ENCODE results near the gene LRMDA. TPM values are rescaled to one million over a fixed set of nuclear protein-coding genes. Genes with fewer than 3 reads are reported as not detected.

The LRMDA gene
- total RNA-seq, 1 experiment from 2014 or later, result 4.8 TPM

DNA sequence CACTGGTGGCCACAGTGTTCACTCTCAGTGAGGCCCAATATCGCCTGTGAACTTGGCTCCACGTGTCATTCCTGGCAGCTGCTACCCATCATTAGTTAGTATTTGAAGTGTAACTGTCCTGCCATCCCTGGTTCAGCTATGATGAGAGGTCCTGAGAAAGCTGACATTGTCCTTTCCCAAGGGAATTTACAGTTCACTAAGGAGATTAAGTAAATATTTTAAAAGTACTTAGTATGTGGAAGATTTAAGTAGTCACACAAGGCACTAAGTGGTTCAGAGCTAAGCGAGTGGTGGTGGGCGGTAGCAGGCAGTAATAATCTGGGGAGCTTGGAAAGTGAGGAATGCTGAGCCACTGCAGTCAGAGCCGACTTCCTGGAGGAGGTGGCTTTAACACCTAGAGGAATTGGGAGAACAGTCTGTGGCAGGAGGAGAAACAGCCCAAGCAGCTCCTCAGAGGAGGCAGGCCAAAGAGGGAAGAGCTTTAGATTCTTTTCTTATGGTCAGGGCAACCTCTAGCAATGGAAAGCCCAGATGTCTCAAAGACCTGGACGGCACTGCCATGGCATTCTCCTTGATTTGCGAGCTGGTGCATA, 519.7 kb downstream of the LRMDA start:
- CTCF ChIA-PET, result no interaction called here
- POLR2A ChIA-PET, result no interaction called here

More for the DNA sequence above, 519.7 kb downstream of the LRMDA start:
- TF ChIP-seq, protein P1, sequence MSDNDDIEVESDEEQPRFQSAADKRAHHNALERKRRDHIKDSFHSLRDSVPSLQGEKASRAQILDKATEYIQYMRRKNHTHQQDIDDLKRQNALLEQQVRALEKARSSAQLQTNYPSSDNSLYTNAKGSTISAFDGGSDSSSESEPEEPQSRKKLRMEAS (IDR thresholded peaks at IDR 0.05), result no peak
- TF ChIP-seq SIN3A (IDR thresholded peaks at IDR 0.05; ENCODE audit: low read depth), result no peak
- TF ChIP-seq ZNF274 (IDR thresholded peaks at IDR 0.05; ENCODE audit: low read depth, low read length), result no peak
- TF ChIP-seq, protein P2, sequence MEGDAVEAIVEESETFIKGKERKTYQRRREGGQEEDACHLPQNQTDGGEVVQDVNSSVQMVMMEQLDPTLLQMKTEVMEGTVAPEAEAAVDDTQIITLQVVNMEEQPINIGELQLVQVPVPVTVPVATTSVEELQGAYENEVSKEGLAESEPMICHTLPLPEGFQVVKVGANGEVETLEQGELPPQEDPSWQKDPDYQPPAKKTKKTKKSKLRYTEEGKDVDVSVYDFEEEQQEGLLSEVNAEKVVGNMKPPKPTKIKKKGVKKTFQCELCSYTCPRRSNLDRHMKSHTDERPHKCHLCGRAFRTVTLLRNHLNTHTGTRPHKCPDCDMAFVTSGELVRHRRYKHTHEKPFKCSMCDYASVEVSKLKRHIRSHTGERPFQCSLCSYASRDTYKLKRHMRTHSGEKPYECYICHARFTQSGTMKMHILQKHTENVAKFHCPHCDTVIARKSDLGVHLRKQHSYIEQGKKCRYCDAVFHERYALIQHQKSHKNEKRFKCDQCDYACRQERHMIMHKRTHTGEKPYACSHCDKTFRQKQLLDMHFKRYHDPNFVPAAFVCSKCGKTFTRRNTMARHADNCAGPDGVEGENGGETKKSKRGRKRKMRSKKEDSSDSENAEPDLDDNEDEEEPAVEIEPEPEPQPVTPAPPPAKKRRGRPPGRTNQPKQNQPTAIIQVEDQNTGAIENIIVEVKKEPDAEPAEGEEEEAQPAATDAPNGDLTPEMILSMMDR (IDR thresholded peaks at IDR 0.05 in 2 of 3, conservative IDR thresholded peaks at IDR 0.05 in 1 of 3; ENCODE audit: borderline replicate concordance in 1 of 3, insufficient read depth in 1 of 3, low read depth in 2 of 3, low read length in 2 of 3), result no peak
- no peak for TF ChIP-seq CBX3 (IDR thresholded peaks at IDR 0.05; ENCODE audit: low read depth)
- TF ChIP-seq CEBPB (IDR thresholded peaks at IDR 0.05; ENCODE audit: low read depth), result no peak
- TF ChIP-seq, protein P3, sequence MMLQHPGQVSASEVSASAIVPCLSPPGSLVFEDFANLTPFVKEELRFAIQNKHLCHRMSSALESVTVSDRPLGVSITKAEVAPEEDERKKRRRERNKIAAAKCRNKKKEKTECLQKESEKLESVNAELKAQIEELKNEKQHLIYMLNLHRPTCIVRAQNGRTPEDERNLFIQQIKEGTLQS (IDR thresholded peaks at IDR 0.05), result no peak
- no peak for TF ChIP-seq SP1 (IDR thresholded peaks at IDR 0.05; ENCODE audit: low read depth)
- TF ChIP-seq YY1 (IDR thresholded peaks at IDR 0.05; ENCODE audit: extremely low read depth, insufficient replicate concordance, low read depth, low read length), result no peak
- TF ChIP-seq, protein P4, sequence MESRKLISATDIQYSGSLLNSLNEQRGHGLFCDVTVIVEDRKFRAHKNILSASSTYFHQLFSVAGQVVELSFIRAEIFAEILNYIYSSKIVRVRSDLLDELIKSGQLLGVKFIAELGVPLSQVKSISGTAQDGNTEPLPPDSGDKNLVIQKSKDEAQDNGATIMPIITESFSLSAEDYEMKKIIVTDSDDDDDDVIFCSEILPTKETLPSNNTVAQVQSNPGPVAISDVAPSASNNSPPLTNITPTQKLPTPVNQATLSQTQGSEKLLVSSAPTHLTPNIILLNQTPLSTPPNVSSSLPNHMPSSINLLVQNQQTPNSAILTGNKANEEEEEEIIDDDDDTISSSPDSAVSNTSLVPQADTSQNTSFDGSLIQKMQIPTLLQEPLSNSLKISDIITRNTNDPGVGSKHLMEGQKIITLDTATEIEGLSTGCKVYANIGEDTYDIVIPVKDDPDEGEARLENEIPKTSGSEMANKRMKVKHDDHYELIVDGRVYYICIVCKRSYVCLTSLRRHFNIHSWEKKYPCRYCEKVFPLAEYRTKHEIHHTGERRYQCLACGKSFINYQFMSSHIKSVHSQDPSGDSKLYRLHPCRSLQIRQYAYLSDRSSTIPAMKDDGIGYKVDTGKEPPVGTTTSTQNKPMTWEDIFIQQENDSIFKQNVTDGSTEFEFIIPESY (IDR thresholded peaks at IDR 0.05; ENCODE audit: extremely low read depth, insufficient replicate concordance, low read length), result no peak
- no peak for TF ChIP-seq EZH2phosphoT487 (IDR thresholded peaks at IDR 0.05; ENCODE audit: borderline replicate concordance)
- no peak for TF ChIP-seq ZFX (IDR thresholded peaks at IDR 0.05)
- no peak for TF ChIP-seq RAD21 (IDR thresholded peaks at IDR 0.05; ENCODE audit: low read depth)
- TF ChIP-seq FOSL1 (IDR thresholded peaks at IDR 0.05; ENCODE audit: low read depth), result no peak
- TF ChIP-seq EGR1 (IDR thresholded peaks at IDR 0.05; ENCODE audit: low read depth), result no peak
- TF ChIP-seq ELF1 (IDR thresholded peaks at IDR 0.05; ENCODE audit: borderline replicate concordance, low read depth), result no peak
- TF ChIP-seq POLR2A (IDR thresholded peaks at IDR 0.05; ENCODE audit: borderline replicate concordance, extremely low read depth, insufficient read depth, insufficient read length), result no peak
- TF ChIP-seq SRF (IDR thresholded peaks at IDR 0.05; ENCODE audit: low read depth), result no peak
- TF ChIP-seq TCF7L2 (IDR thresholded peaks at IDR 0.05; ENCODE audit: borderline replicate concordance, extremely low read depth, insufficient read depth, insufficient read length), result no peak
- H3K4me3 ChIP-seq (replicated peaks in 1 of 2; ENCODE audit: low read depth in 1 of 2, low read length in 2 of 2), result no peak overlapping the region
- ATAC-seq (no peak), DNase-seq (ENCODE audit: low read depth, low spot score) (no peak)
- no peak overlapping the region for H3K27ac ChIP-seq (ENCODE audit: low read depth, low read length)
- no peaks in the 10 kb centered on the region for H3K79me2 ChIP-seq (ENCODE audit: insufficient read depth, low read length)
- no peak overlapping the region for H3K9ac ChIP-seq (ENCODE audit: low read length)
- H3K27me3 ChIP-seq (ENCODE audit: insufficient read depth, low read length), result no peaks in the 10 kb centered on the region
- RAD21 ChIA-PET (ENCODE audit: low non-redundant PET in 1 of 2, low total read pairs in 2 of 2, uncharacterized antibody in 2 of 2, unreplicated experiment in 2 of 2), result no interaction called here
- no TSS peak for BruUV-seq (replicated peaks)
- no peaks in the 10 kb centered on the region for H3K4me1 ChIP-seq (ENCODE audit: control insufficient read depth in 1 of 2, insufficient read depth in 2 of 2, low read length in 2 of 2)
- no peaks in the 10 kb centered on the region for H3K9me2 ChIP-seq (ENCODE audit: insufficient read depth)
- no peak overlapping the region for H3K4me2 ChIP-seq (ENCODE audit: low read length)
- no peaks in the 10 kb centered on the region for H3K9me3 ChIP-seq (ENCODE audit: control insufficient read depth in 1 of 2, insufficient read depth in 1 of 2, low read depth in 1 of 2, low read length in 2 of 2)
- no peak overlapping the region for H2AFZ ChIP-seq (ENCODE audit: low read depth, low read length, poor library complexity, severe bottlenecking)
- H3K36me3 ChIP-seq (ENCODE audit: control insufficient read depth in 1 of 2, insufficient read depth in 2 of 2, low read length in 2 of 2), result no peaks in the 10 kb centered on the region
- no peaks in the 10 kb centered on the region for H4K20me1 ChIP-seq (ENCODE audit: insufficient read depth)
- intact Hi-C loops (cut with micrococcal nuclease), result no loop called here

All from HCT116 (cell line).